Muscle of leg (tissue), 16 donors: ENCODE measurements around the gene HYAL4. TPM values are rescaled to one million over a fixed set of nuclear protein-coding genes. Genes with fewer than 3 reads are reported as not detected.

Experiments used
- DNase-seq: peaks from one replicate; pipeline ENCODE4 v3.0.0; 2013
- H3K27ac ChIP-seq: one replicate; pipeline ENCODE4 v1.5.1; 2013; ENCODE audit warnings: mild to moderate bottlenecking, low read length, control low read depth
- H3K27me3 ChIP-seq: one replicate; pipeline ENCODE4 v1.6.1; 2013; ENCODE audit warnings: low read length; ENCODE audit not compliant: control insufficient read depth, insufficient read depth
- H3K36me3 ChIP-seq: one replicate; pipeline ENCODE4 v1.6.1; 2013; ENCODE audit warnings: low read length; ENCODE audit not compliant: control insufficient read depth, insufficient read depth
- H3K4me1 ChIP-seq: one replicate; pipeline ENCODE4 v1.6.1; 2013; ENCODE audit warnings: low read length; ENCODE audit not compliant: control insufficient read depth, insufficient read depth
- H3K4me3 ChIP-seq: one replicate; pipeline ENCODE4 v1.5.1; 2013; ENCODE audit warnings: low read length, control low read depth
- H3K9me3 ChIP-seq: replicated peaks from 2 replicates; pipeline ENCODE4 v1.6.1; 2013; ENCODE audit warnings: low read depth, low read length; ENCODE audit not compliant: control insufficient read depth
- WGBS: methylation state at CpG from one replicate; pipeline ENCODE4 v1.1.5; 2013; ENCODE audit warnings: missing lambda C conversion rate; ENCODE audit not compliant: insufficient coverage; 5-methylcytosine and 5-hydroxymethylcytosine counted together
- long read RNA-seq, 11 donors: transcript quantifications; one replicate each; lab custom pipeline, GENCODE V29; 2026
- polyA plus RNA-seq, 8 donors: library from polyadenylated mRNA; unstranded; fragments of 120-200 nt; gene quantifications; one replicate each; pipeline versions ENCODE4 v1.2.1 to v1.2.3, GENCODE V29; 2013; ENCODE audit warnings: inconsistent platforms in 1 of 8, low replicate concordance in 1 of 8; ENCODE audit not compliant: insufficient read length in 8 of 8, insufficient read depth in 1 of 8
- total RNA-seq: library from RNA; stranded (reverse); fragments of 120-200 nt; gene quantifications from one replicate; pipeline ENCODE4 v1.2.4, GENCODE V29; 2013

Gene HYAL4, protein sequence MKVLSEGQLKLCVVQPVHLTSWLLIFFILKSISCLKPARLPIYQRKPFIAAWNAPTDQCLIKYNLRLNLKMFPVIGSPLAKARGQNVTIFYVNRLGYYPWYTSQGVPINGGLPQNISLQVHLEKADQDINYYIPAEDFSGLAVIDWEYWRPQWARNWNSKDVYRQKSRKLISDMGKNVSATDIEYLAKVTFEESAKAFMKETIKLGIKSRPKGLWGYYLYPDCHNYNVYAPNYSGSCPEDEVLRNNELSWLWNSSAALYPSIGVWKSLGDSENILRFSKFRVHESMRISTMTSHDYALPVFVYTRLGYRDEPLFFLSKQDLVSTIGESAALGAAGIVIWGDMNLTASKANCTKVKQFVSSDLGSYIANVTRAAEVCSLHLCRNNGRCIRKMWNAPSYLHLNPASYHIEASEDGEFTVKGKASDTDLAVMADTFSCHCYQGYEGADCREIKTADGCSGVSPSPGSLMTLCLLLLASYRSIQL
- total RNA-seq (0.09 TPM), polyA plus RNA-seq (under 1 TPM in 2 of 8 donors, not detected in 6; 0.05 to 0.08 TPM)
- long read RNA-seq, donor 1 = 0 reads
- long read RNA-seq, donor 2 = 0 reads
- long read RNA-seq, donor 3 = 0 reads
- long read RNA-seq, donor 4 = 0 reads
- long read RNA-seq, donor 5 = 0 reads
- long read RNA-seq, donor 6 = 0 reads
- long read RNA-seq, donor 7 = 0 reads
- long read RNA-seq, donor 8 = 0 reads
- long read RNA-seq, donor 9 = 0 reads
- long read RNA-seq, donor 10 = 0 reads
- long read RNA-seq, donor 11 = 0 reads

DNA sequence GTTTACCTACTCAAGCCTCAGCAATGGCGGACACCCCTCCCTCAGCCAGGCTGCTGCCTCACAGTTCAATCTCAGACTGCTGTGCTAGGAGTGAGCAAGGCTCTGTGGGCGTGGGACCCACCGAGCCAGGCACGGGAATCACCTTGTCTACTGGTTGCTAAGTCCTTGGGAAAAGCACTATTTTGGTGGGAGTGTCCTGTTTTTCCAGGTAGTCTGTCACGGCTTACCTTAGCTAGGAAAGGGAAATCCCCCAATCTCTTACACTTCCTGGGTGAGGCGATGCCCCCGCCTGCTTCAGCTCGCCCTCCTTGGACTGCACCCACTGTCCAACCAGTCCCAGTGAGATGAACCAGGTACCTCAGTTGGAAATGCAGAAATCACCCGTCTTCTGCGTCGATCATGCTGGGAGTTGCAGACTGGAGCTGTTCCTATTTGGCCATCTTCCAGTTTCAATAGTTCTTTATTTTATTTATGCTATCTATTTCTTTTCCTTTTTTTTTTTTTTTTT, at the start of gene HYAL4:
Gene HYAL4, plus strand, starts transcription at position 458 of the 508 bp plus-strand sequence. CDS start 23,105 bp downstream, outside the sequence.
- Histone ChIP-seq H3K27ac (no peak within 1 kb of the TSS), H3K4me1 (no peaks in the 10 kb centered on the region), H3K27me3 (no peaks in the 10 kb centered on the region), H3K4me3 (no peak within 1 kb of the TSS), H3K9me3 (no peaks in the 10 kb centered on the region), H3K36me3 (no peaks in the 10 kb centered on the region)
- WGBS = 74% methylated on average over 4 of the region's 11 CpGs
- DNase-seq = no peak

DNA sequence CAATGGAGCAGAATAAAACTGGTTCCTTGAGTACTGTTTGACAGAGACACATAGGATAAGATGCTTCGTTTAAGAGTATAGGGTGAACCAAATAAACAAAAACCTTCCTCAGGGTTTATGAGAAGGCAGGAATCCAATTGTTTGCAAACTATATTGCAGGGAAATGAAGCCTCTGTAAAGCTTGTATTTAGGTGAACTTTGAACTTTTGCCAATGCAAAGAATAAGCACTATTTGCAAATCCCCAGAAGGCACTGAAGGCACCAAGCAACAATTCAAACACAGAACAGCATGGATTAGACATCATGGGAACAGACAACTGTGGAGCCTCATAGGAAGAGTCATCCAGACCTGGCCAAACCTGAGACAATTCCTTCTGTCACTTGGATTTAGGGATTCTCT, 49.1 kb upstream of the HYAL4 start:
- Histone ChIP-seq H3K36me3 (no peaks in the 10 kb centered on the region), H3K4me3 (no peak overlapping the region), H3K9me3 (no peaks in the 10 kb centered on the region), H3K27ac (no peak overlapping the region), H3K27me3 (no peaks in the 10 kb centered on the region), H3K4me1 (no peaks in the 10 kb centered on the region)
- DNase-seq = no peak
- no CpG with 5 or more reads among the region's 1 CpG for WGBS

DNA sequence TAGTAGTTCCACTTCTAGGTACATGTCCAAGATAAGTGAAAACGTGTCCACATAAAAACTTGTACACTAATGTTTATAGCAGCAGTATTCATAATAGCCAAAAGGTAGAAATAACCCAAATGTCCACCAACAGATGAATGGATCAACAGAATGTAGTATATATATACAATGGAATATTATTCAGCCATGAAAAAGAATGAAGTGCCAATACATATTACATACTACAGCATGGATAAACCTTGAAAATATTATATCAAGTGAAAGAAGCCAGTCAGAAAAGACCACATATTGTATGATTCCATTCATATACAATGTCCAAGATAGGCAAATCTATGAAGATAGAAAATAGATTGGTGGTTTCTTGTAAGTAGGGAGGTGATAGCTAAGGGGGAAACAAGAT, 48.4 kb upstream of the HYAL4 start:
- no peaks in the 10 kb centered on the region for H3K4me1 ChIP-seq
- no peaks in the 10 kb centered on the region for H3K9me3 ChIP-seq
- H3K27ac ChIP-seq = no peak overlapping the region
- no CpG with 5 or more reads among the region's 1 CpG for WGBS
- no peaks in the 10 kb centered on the region for H3K27me3 ChIP-seq
- H3K4me3 ChIP-seq = no peak overlapping the region
- no peaks in the 10 kb centered on the region for H3K36me3 ChIP-seq
- DNase-seq = no peak

DNA sequence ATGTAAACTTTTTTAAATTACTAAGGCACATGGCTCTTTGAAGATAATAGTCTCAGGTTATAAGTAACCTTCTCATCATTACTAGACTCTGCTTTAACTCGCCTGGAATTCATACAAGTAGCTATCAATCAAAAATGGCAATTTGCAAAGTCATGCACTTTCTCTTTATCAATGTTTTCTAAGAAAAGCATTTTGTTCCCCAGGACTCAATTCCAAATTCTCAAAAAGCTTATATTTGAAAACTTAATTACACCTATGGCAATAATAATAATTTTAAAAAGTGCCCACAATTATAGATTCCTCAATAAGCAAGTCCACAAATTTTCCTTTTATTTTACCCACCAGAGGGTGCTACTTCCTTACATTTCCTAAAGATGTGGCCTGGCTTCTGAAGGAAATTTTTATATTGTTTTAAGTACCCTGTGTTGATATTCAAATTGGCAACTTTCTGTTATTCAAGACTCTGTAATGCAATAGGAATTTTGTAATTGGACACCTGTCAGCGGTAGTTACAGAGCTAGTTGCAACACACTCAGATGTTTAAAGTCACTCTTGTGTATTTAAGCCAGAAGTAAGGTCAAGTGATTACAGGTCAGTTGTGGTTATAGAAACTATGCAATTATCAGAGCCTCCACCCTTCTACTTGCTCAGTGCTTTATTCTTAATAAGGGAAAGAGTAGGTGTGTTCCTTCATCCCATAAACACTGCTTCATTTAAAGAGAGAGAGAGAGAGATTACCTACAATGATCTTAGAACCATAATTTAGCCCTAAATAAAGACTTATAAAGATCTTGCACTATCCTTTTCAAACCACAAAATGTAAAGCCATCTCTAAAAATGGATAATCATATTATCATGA, 47.1 kb upstream of the HYAL4 start:
- WGBS = no CpG with 5 or more reads among the region's 2 CpGs
- Histone ChIP-seq H3K27ac (no peak overlapping the region), H3K9me3 (no peaks in the 10 kb centered on the region), H3K36me3 (no peaks in the 10 kb centered on the region), H3K4me1 (no peaks in the 10 kb centered on the region), H3K27me3 (no peaks in the 10 kb centered on the region), H3K4me3 (no peak overlapping the region)
- peak; percentile 60 for DNase-seq

DNA sequence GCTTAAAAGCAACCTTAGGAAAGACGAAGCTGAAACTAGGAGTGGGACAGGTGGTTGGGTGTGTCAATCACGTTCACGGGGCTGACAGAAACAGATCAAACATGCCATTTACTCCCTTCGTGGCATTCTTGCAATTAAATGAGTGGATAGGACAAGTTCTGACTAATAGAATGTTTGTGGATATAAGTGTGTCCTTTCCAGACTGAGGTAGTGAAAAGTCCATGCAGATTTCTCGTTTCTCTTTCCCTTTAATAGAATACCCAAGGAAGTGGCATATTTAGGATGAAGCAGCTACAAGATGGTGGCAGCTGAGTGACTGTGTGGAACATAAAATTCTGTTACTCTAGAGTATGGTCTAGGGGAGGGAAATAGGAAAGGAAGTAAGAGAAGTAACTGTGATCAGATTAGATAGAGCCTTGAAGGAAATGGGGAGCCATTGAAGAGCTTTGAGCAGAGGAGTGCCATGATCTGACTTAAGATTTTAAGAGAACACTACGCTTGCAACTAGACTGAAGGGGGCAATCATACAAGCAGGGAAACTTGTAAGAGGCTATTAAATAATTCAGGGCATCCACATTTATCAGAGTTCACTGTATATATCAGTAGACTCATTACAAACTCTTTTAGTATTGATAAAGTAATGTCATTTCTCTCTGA, 46.3 kb upstream of the HYAL4 start:
- H3K4me1 ChIP-seq = no peaks in the 10 kb centered on the region
- H3K27me3 ChIP-seq = no peaks in the 10 kb centered on the region
- no peaks in the 10 kb centered on the region for H3K9me3 ChIP-seq
- 100% methylated on average over 2 of the region's 6 CpGs for WGBS
- no peak overlapping the region for H3K4me3 ChIP-seq
- H3K36me3 ChIP-seq = no peaks in the 10 kb centered on the region
- DNase-seq = no peak
- no peak overlapping the region for H3K27ac ChIP-seq

DNA sequence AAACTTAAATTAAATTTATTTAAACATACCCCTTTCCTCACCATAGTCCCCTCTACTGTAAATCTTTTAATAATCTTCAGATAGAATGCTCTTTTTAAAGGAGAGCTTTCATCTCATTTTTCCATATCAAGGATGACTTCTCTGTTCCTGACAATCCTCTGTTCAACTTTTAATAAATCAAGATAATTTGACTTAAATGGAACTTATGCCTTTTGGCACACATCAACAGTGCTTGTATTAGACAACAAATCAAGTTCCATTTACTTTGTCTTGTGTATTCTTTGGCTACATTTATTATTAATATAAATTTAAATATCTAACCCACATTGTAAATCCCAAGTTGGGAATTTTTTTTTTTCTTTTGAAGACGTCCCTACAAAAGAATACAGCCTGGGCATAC, 42.7 kb upstream of the HYAL4 start:
- WGBS = no CpG with 5 or more reads among the region's 1 CpG

DNA sequence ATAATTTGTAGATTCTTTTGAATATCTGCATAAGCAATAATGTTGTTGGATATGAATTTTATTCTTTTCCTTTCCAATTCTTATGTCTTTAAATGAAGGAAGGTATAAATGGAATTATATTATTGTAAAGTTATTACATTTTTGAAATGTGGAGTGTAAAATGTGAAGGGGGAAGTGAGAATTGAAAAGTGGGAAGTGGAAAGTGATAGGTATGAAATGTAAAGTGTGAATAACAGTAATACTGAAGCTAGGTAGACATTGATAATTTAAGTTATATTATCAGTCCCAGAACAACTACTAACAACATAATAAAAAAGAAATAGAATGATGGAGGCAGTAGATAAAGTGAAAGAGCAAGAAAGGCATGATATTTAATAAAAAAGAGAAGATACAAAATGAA, 39.7 kb upstream of the HYAL4 start:
- Histone ChIP-seq H3K27ac (no peak overlapping the region), H3K36me3 (no peaks in the 10 kb centered on the region), H3K9me3 (peaks cover 3% of the 10 kb centered on the region), H3K27me3 (no peaks in the 10 kb centered on the region), H3K4me3 (no peak overlapping the region), H3K4me1 (no peaks in the 10 kb centered on the region)
- no peak for DNase-seq

More for the DNA sequence above, 42.7 kb upstream of the HYAL4 start:
- H3K36me3 ChIP-seq = no peaks in the 10 kb centered on the region
- H3K27ac ChIP-seq = no peak overlapping the region
- H3K27me3 ChIP-seq = no peaks in the 10 kb centered on the region
- H3K9me3 ChIP-seq = no peaks in the 10 kb centered on the region
- H3K4me1 ChIP-seq = no peaks in the 10 kb centered on the region
- DNase-seq = no peak
- H3K4me3 ChIP-seq = no peak overlapping the region

DNA sequence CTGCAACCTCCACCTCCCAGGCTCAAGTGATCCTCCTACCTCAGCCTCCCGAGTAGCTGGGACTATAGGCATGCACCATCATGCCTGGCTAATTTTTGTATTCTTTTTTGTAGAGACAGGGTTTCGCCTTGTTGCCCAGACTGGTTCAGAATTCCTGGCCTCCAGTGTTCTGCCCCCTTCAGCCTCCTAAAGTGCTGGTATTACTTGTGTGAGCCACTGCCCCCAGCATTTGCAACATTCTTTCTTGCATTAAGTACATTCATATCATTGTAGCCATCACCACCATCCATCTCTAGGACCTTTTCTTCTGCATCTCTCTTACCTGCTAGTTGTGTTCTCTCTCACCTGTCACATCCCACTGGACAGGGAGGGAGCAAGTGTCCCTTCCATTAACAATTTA, 35.5 kb upstream of the HYAL4 start:
- 71% methylated on average over 1 of the region's 2 CpGs for WGBS
- no peak overlapping the region for H3K27ac ChIP-seq
- no peak for DNase-seq
- H3K36me3 ChIP-seq = no peaks in the 10 kb centered on the region
- peaks cover 5% of the 10 kb centered on the region for H3K9me3 ChIP-seq
- no peaks in the 10 kb centered on the region for H3K4me1 ChIP-seq
- no peaks in the 10 kb centered on the region for H3K27me3 ChIP-seq
- no peak overlapping the region for H3K4me3 ChIP-seq

DNA sequence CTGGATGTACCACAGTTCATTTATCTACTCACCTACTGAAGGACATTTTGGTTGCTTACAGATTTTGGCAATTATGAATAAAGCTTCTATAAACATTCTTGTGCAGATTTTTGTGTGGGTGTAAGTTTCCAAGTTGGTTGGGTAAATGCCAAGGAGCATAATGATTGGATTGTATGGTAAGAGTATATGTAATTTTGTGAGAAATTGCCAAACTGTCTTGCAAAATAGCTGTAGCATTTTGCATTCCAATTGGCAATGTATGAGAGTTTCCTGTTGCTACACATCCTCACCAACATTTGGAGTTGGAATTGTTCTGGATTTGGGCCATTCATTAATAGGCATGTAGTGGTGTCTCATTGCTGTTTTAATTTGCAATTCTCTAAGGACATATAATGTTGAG, 33.9 kb upstream of the HYAL4 start:
- Histone ChIP-seq H3K9me3 (peaks cover 5% of the 10 kb centered on the region), H3K4me3 (no peak overlapping the region), H3K36me3 (no peaks in the 10 kb centered on the region), H3K27ac (no peak overlapping the region), H3K4me1 (no peaks in the 10 kb centered on the region), H3K27me3 (no peaks in the 10 kb centered on the region)
- DNase-seq = no peak
